Gastrocnemius medialis (tissue), 4 donors: ENCODE measurements around the gene BCLAF1.

ENCODE experiments used
- CTCF ChIP-seq, 5 experiments: fragments of 450-650 bp in 3 of 5; fragments of 200-600 bp in 2 of 5; sonication (generic) in 2 of 5; IDR thresholded peaks in 4 of 5; conservative IDR thresholded peaks in 1 of 5; 1 replicate in 4 of 5; 2 replicates in 1 of 5; pipeline ENCODE4 v1.5.1; 2016 to 2019; ENCODE audit warnings: antibody characterized with exemption in 5 of 5, mild to moderate bottlenecking in 3 of 5, moderate library complexity in 3 of 5
- POLR2A ChIP-seq, 2 donors: fragments of 450-650 bp; IDR thresholded peaks; one replicate each; pipeline ENCODE4 v1.6.1; 2017; ENCODE audit warnings: antibody characterized with exemption in 2 of 2, mild to moderate bottlenecking in 2 of 2, moderate library complexity in 2 of 2

DNA sequence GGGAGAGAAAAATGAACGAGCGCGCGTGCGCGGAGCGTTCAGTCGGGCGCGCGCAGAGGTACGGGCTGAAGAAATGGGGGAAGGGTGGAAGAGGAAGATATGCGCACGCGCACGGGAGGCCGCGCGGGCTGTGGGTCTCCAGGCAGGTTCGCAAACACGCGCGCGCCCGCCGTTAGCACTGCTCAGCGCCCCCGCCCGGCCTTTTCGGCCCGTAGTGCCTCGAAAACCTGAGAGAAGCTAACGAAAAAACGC is 393 bp downstream of the BCLAF1 start:
- no peak for TF ChIP-seq POLR2A (IDR thresholded peaks at IDR 0.05)
- peak in 1 of 5 experiments; percentile 51 for TF ChIP-seq CTCF (IDR thresholded peaks at IDR 0.05 in 4 of 5, conservative IDR thresholded peaks at IDR 0.05 in 1 of 5)
